Measurements from ENCODE around the gene EMILIN1. TPM values are rescaled to one million over a fixed set of nuclear protein-coding genes. Genes with fewer than 3 reads are reported as not detected.

Gene EMILIN1
- polyA plus RNA-seq, 1 of the 3 experiments (the other 2 are of a cell fraction): 286 TPM

DNA sequence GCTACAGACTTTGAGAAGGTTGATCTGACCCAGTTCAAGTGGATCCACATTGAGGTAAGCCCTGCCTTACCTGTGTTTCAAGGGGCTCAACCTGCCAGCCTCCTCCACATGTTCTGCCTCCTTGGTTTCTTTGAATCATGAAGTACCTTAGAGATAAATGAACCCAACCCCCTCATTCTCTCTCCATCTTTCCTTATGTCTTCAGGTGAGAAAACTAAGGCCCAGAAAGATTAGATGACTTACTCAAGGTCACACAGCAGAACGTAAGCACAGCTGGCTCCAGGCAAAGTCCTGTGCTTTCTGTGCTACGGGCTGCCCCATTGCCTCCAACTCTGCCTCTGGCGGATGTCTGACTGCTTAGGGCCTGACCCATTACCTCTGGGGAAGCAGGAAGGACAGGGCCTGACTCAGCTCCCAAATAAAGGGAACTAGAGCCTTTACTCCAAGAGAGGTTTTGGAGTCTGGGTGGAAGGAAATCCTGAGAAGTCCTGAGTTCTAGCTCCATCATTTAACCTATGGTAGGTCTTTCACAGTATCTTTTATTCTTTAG, 18.4 kb downstream of the EMILIN1 start:
- Histone ChIP-seq H3F3A (replicated peaks; ENCODE audit: insufficient read depth) (no peaks in the 10 kb centered on the region), H4K20me1 (ENCODE audit: insufficient read depth) (no peaks in the 10 kb centered on the region), H3K36me3 (replicated peaks in 1 of 2; ENCODE audit: control insufficient read depth in 1 of 2, insufficient read depth in 2 of 2, low read length in 1 of 2) (no peaks in the 10 kb centered on the region), H3K79me2 (ENCODE audit: insufficient read depth) (no peaks in the 10 kb centered on the region), H3K4me2 (no peak overlapping the region), H3K4me3 (ENCODE audit: low read depth in 2 of 2, low read length in 1 of 2) (no peak overlapping the region), H3K27ac (ENCODE audit: low read depth in 2 of 2, low read length in 1 of 2) (peak overlapping the region in 1 of 2 experiments; percentile 92; a peak in 2 of 4 replicates), H3K27me3 (ENCODE audit: insufficient read depth) (no peaks in the 10 kb centered on the region), H3K9me2 (no peaks in the 10 kb centered on the region), H3K4me1 (ENCODE audit: control insufficient read depth in 1 of 2, insufficient read depth in 2 of 2, low read depth in 1 of 2, low read length in 1 of 2) (peaks cover 4 to 21% of the 10 kb centered on the region in 2 experiments; a peak in 2 of 4 replicates), H2AFZ (ENCODE audit: low read depth) (0 out of 2 replicates have a peak overlapping the region, but pooled peaks have one; percentile 97), H3K9ac (no peak overlapping the region), H3K9me3 (no peaks in the 10 kb centered on the region)
- DNase-seq: peak; percentile 39
- POLR2A ChIA-PET: interaction anchor here (0.5 to 2.6 kb wide), 8 partner anchors 10 to 263 kb away, joined by 3 to 14 read pairs (median 3); partner anchors contain the start of genes EMILIN1, KHK and UCN
- CTCF ChIA-PET: interaction anchor here (0.5 to 14.2 kb wide), 27 partner anchors 11 to 587 kb away, joined by 3 to 169 read pairs (median 7); partner anchors contain the start of genes ABHD1, CGREF1, EMILIN1 and KHK
- WGBS (ENCODE audit: low lambda C conversion rate): 82% methylated on average over 3 of the region's 3 CpGs
- TF ChIP-seq MEF2A (IDR thresholded peaks at IDR 0.05; ENCODE audit: borderline replicate concordance, low read depth): no peak
- 0 out of 2 replicates have a peak, but pooled peaks have one; percentile 3 for TF ChIP-seq FOXJ3 (CRISPR knock-in tag; IDR thresholded peaks at IDR 0.05)

- no peak for TF ChIP-seq SMC3 (IDR thresholded peaks at IDR 0.05; ENCODE audit: low read depth, low read length)
- no peak for TF ChIP-seq NFIC (IDR thresholded peaks at IDR 0.05; ENCODE audit: borderline replicate concordance)
- no peak for TF ChIP-seq JUND (IDR thresholded peaks at IDR 0.05)
- no peak for TF ChIP-seq USF1 (IDR thresholded peaks at IDR 0.05; ENCODE audit: borderline replicate concordance, low read depth)
- no peak for TF ChIP-seq SIN3A (IDR thresholded peaks at IDR 0.05; ENCODE audit: borderline replicate concordance, low read depth, low read length)
- no peak for TF ChIP-seq GATA2 (CRISPR knock-in tag; IDR thresholded peaks at IDR 0.05)
- no peak for TF ChIP-seq TAF1 (IDR thresholded peaks at IDR 0.05; ENCODE audit: borderline replicate concordance, low read depth, low read length)
- TF ChIP-seq, protein P1, sequence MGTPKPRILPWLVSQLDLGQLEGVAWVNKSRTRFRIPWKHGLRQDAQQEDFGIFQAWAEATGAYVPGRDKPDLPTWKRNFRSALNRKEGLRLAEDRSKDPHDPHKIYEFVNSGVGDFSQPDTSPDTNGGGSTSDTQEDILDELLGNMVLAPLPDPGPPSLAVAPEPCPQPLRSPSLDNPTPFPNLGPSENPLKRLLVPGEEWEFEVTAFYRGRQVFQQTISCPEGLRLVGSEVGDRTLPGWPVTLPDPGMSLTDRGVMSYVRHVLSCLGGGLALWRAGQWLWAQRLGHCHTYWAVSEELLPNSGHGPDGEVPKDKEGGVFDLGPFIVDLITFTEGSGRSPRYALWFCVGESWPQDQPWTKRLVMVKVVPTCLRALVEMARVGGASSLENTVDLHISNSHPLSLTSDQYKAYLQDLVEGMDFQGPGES (IDR thresholded peaks at IDR 0.05; ENCODE audit: low read depth, low read length): no peak
- TF ChIP-seq, protein P2, sequence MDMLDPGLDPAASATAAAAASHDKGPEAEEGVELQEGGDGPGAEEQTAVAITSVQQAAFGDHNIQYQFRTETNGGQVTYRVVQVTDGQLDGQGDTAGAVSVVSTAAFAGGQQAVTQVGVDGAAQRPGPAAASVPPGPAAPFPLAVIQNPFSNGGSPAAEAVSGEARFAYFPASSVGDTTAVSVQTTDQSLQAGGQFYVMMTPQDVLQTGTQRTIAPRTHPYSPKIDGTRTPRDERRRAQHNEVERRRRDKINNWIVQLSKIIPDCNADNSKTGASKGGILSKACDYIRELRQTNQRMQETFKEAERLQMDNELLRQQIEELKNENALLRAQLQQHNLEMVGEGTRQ (IDR thresholded peaks at IDR 0.05; ENCODE audit: borderline replicate concordance, low read depth, low read length): no peak
- TF ChIP-seq FOSL2 (IDR thresholded peaks at IDR 0.05; ENCODE audit: borderline replicate concordance, low read depth): no peak
- TF ChIP-seq CHD2 (IDR thresholded peaks at IDR 0.05; ENCODE audit: low read length, partially characterized antibody): no peak
- TF ChIP-seq, protein P3, sequence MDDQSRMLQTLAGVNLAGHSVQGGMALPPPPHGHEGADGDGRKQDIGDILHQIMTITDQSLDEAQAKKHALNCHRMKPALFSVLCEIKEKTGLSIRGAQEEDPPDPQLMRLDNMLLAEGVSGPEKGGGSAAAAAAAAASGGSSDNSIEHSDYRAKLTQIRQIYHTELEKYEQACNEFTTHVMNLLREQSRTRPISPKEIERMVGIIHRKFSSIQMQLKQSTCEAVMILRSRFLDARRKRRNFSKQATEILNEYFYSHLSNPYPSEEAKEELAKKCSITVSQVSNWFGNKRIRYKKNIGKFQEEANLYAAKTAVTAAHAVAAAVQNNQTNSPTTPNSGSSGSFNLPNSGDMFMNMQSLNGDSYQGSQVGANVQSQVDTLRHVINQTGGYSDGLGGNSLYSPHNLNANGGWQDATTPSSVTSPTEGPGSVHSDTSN (IDR thresholded peaks at IDR 0.05): no peak
- TF ChIP-seq FOXJ3 (CRISPR knock-in tag; IDR thresholded peaks at IDR 0.05): no peak
- TF ChIP-seq, protein P4, sequence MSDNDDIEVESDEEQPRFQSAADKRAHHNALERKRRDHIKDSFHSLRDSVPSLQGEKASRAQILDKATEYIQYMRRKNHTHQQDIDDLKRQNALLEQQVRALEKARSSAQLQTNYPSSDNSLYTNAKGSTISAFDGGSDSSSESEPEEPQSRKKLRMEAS (IDR thresholded peaks at IDR 0.05; ENCODE audit: low read depth): no peak
- H4K20me1 ChIP-seq (ENCODE audit: insufficient read depth): no peaks in the 10 kb centered on the region
- ChIA-PET CTCF (interaction anchor here (0.8 to 14.2 kb wide), 26 partner anchors 11 to 251 kb away, joined by 3 to 169 read pairs (median 8); partner anchors contain the start of genes ABHD1, CGREF1, EMILIN1 and KHK), POLR2A (interaction anchor here (0.6 to 2.6 kb wide), 4 partner anchors 10 to 263 kb away, joined by 3 to 14 read pairs (median 3); partner anchors contain the start of genes KHK and UCN)
- H3K9ac ChIP-seq: no peak overlapping the region
- no peak overlapping the region for H2AFZ ChIP-seq (ENCODE audit: low read depth)
- no peaks in the 10 kb centered on the region for H3K27me3 ChIP-seq (ENCODE audit: insufficient read depth)
- no peaks in the 10 kb centered on the region for H3F3A ChIP-seq (replicated peaks; ENCODE audit: insufficient read depth)
- WGBS (ENCODE audit: low lambda C conversion rate): 89% methylated on average over 14 of the region's 14 CpGs
- peak overlapping the region in 1 of 2 experiments; percentile 92; a peak in 1 of 4 replicates for H3K27ac ChIP-seq (ENCODE audit: low read depth in 2 of 2, low read length in 1 of 2)
- no peaks in the 10 kb centered on the region for H3K9me3 ChIP-seq
- no peak overlapping the region for H3K4me3 ChIP-seq (ENCODE audit: low read depth in 2 of 2, low read length in 1 of 2)
- H3K36me3 ChIP-seq (replicated peaks in 1 of 2; ENCODE audit: control insufficient read depth in 1 of 2, insufficient read depth in 2 of 2, low read length in 1 of 2): no peaks in the 10 kb centered on the region
- DNase-seq: no peak
- no peaks in the 10 kb centered on the region for H3K79me2 ChIP-seq (ENCODE audit: insufficient read depth)
- no peaks in the 10 kb centered on the region for H3K9me2 ChIP-seq
- no peak overlapping the region for H3K4me2 ChIP-seq
- H3K4me1 ChIP-seq (ENCODE audit: control insufficient read depth in 1 of 2, insufficient read depth in 2 of 2, low read depth in 1 of 2, low read length in 1 of 2): peaks cover 4 to 21% of the 10 kb centered on the region in 2 experiments; a peak in 2 of 4 replicates
Observed at GRCh38 chr2:27097341-27097740, 18.9 kb downstream of the EMILIN1 start.

All from SK-N-SH (cell line).